Adrenal gland (tissue), 5 donors: ENCODE measurements around the gene EIF1B.

Experiments
- POLR2A ChIP-seq, 2 donors: fragments of 450-650 bp; IDR thresholded peaks; one replicate each; pipeline ENCODE4 v1.6.1; 2017; ENCODE audit warnings: antibody characterized with exemption in 2 of 2, mild to moderate bottlenecking in 2 of 2, moderate library complexity in 1 of 2
- TF ChIP-seq, protein P1 (sequence below), 6 experiments: fragments of 450-650 bp in 4 of 6; fragments of 200-600 bp in 2 of 6; sonication (generic) in 1 of 6; IDR thresholded peaks; 1 replicate in 5 of 6; 2 replicates in 1 of 6; pipeline versions ENCODE4 v1.5.1 to v1.8.0; 2016 to 2021; ENCODE audit warnings: antibody characterized with exemption in 6 of 6, mild to moderate bottlenecking in 2 of 6, moderate library complexity in 1 of 6
- donor health status: DM: no; HTN: no; CAD: no.

DNA sequence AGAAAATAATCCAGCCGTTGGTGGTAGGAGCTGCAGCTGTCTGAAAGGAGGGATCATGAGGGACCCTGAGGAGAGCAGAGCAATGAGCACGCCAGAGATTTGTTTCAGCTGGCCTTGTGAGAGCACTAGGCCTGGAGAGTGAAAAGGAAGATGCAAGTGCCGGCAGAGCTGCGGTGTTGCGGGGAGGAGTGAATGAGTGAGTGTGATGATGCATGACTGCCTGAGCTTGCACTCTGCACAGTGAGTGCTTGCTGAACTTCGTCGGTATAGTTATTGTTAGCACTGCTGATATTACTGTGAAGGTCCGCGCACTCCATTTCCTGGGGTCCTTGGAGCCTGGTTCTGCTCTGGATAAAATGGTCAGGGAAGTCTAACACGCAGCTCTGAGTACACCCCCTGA, 23.2 kb downstream of the EIF1B start:
- TF ChIP-seq, protein P1, sequence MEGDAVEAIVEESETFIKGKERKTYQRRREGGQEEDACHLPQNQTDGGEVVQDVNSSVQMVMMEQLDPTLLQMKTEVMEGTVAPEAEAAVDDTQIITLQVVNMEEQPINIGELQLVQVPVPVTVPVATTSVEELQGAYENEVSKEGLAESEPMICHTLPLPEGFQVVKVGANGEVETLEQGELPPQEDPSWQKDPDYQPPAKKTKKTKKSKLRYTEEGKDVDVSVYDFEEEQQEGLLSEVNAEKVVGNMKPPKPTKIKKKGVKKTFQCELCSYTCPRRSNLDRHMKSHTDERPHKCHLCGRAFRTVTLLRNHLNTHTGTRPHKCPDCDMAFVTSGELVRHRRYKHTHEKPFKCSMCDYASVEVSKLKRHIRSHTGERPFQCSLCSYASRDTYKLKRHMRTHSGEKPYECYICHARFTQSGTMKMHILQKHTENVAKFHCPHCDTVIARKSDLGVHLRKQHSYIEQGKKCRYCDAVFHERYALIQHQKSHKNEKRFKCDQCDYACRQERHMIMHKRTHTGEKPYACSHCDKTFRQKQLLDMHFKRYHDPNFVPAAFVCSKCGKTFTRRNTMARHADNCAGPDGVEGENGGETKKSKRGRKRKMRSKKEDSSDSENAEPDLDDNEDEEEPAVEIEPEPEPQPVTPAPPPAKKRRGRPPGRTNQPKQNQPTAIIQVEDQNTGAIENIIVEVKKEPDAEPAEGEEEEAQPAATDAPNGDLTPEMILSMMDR (IDR thresholded peaks at IDR 0.05): no peak
- TF ChIP-seq POLR2A (IDR thresholded peaks at IDR 0.05): no peak
